IMR-90 (cell line): ENCODE measurements around the gene ADAMTS8. TPM values are rescaled to one million over a fixed set of nuclear protein-coding genes. Genes with fewer than 3 reads are reported as not detected.

Experiments
- ATAC-seq: fragments of 200-7000 bp; cut with Tn5 transposase; 2 replicates; pipeline ENCODE4 v1.9.1; 2020; ENCODE audit warnings: low read depth, mild to moderate bottlenecking, moderate library complexity
- BruUV-seq: library from RNA; stranded (reverse); fragments of 400-500 nt; replicated peaks from 2 replicates; lab custom pipeline; 2021; lab: Mats Ljungman, UMichigan
- CTCF ChIA-PET: fragments of 300-600 bp; formaldehyde crosslinking; extraction: SDS; loops from one replicate; lab custom pipeline; 2021; ENCODE audit warnings: antibody characterized with exemption; lab: Yijun Ruan, JAX
- POLR2A ChIA-PET: fragments of 300-600 bp; sonication (Branson Sonifier 250); formaldehyde crosslinking; loops from one replicate; lab custom pipeline; 2022; ENCODE audit warnings: antibody characterized with exemption; ENCODE audit not compliant: unreplicated experiment; lab: Charles Lee
- DNase-seq: peaks from one replicate; pipeline ENCODE4 v3.0.0; 2013
- H2AFZ ChIP-seq: replicated peaks from 2 replicates; pipeline ENCODE3; 2013; ENCODE audit warnings: low read length, mild to moderate bottlenecking; ENCODE audit not compliant: poor library complexity
- H2AK5ac ChIP-seq: 2 replicates; pipeline ENCODE4 v1.6.1; 2013; ENCODE audit warnings: low read depth, low read length, inconsistent platforms
- H2AK9ac ChIP-seq: replicated peaks from 2 replicates; pipeline ENCODE3; 2013; ENCODE audit warnings: mild to moderate bottlenecking, low read depth, low read length, moderate library complexity; ENCODE audit not compliant: poor library complexity
- H2BK120ac ChIP-seq: 2 replicates; pipeline ENCODE4 v1.6.1; 2013; ENCODE audit warnings: low read depth, low read length, inconsistent platforms
- H2BK15ac ChIP-seq: 3 replicates; pipeline ENCODE4 v1.6.1; 2013; ENCODE audit warnings: low read depth, low read length, inconsistent platforms
- H2BK20ac ChIP-seq: 2 replicates; pipeline ENCODE4 v1.6.1; 2013; ENCODE audit warnings: low read depth, mild to moderate bottlenecking, inconsistent platforms, low read length, moderate library complexity
- H2BK5ac ChIP-seq: 2 replicates; pipeline ENCODE4 v1.6.1; 2013; ENCODE audit warnings: mild to moderate bottlenecking, low read depth, low read length, inconsistent platforms; ENCODE audit not compliant: poor library complexity, severe bottlenecking
- H3K14ac ChIP-seq: replicated peaks from 2 replicates; pipeline ENCODE4 v1.6.1; 2013; ENCODE audit warnings: low read depth, low read length, inconsistent platforms
- H3K18ac ChIP-seq: 2 replicates; pipeline ENCODE4 v1.6.1; 2013; ENCODE audit warnings: low read depth, low read length, control low read depth
- H3K23ac ChIP-seq: 2 replicates; pipeline ENCODE4 v1.6.1; 2013; ENCODE audit warnings: low read depth, low read length, inconsistent platforms
- H3K27ac ChIP-seq: 2 replicates; pipeline ENCODE4 v1.5.1; 2013; ENCODE audit warnings: mild to moderate bottlenecking, control low read depth, low read length; ENCODE audit not compliant: insufficient read depth
- H3K27me3 ChIP-seq: 2 replicates; pipeline ENCODE4 v1.6.1; 2013; ENCODE audit warnings: low read length; ENCODE audit not compliant: control insufficient read depth, insufficient read depth
- H3K36me3 ChIP-seq: 2 replicates; pipeline ENCODE4 v1.6.1; 2013; ENCODE audit warnings: low read length, mixed read lengths; ENCODE audit not compliant: control insufficient read depth, insufficient read depth
- H3K4ac ChIP-seq: 2 replicates; pipeline ENCODE4 v1.6.1; 2013; ENCODE audit warnings: low read depth, low read length, inconsistent platforms
- H3K4me1 ChIP-seq: 2 replicates; pipeline ENCODE4 v1.6.1; 2013; ENCODE audit warnings: low read length, mixed read lengths; ENCODE audit not compliant: control insufficient read depth, insufficient read depth
- H3K4me2 ChIP-seq: 2 replicates; pipeline ENCODE4 v1.6.1; 2013; ENCODE audit warnings: low read depth, mild to moderate bottlenecking, control low read depth, low read length, moderate library complexity
- H3K4me3 ChIP-seq: 2 replicates; pipeline ENCODE4 v1.5.1; 2013; ENCODE audit warnings: low read depth, mild to moderate bottlenecking, control low read depth, low read length, moderate library complexity; ENCODE audit not compliant: insufficient read depth
- H3K56ac ChIP-seq: 2 replicates; pipeline ENCODE4 v1.6.1; 2013; ENCODE audit warnings: low read length, inconsistent platforms; ENCODE audit not compliant: insufficient read depth; ENCODE audit errors: extremely low read depth
- H3K79me1 ChIP-seq, 2 experiments: 2 replicates each; pipeline ENCODE4 v1.6.1; 2013; ENCODE audit warnings: low read length in 2 of 2, inconsistent platforms in 1 of 2, low read depth in 1 of 2
- H3K9ac ChIP-seq: 2 replicates; pipeline ENCODE4 v1.6.1; 2013; ENCODE audit warnings: low read depth, low read length, control low read depth
- H3K9me1 ChIP-seq: 2 replicates; pipeline ENCODE4 v1.6.1; 2013; ENCODE audit warnings: low read length, inconsistent platforms; ENCODE audit not compliant: insufficient read depth
- H3K9me3 ChIP-seq: 2 replicates; pipeline ENCODE4 v1.6.1; 2013; ENCODE audit warnings: low read length; ENCODE audit not compliant: control insufficient read depth, insufficient read depth
- H4K20me1 ChIP-seq: 2 replicates; pipeline ENCODE4 v1.6.1; 2013; ENCODE audit warnings: low read length, inconsistent platforms; ENCODE audit not compliant: insufficient read depth
- H4K5ac ChIP-seq: 2 replicates; pipeline ENCODE4 v1.6.1; 2013; ENCODE audit warnings: mild to moderate bottlenecking, low read depth, low read length, control low read depth
- H4K8ac ChIP-seq, 2 experiments: 2 replicates each; pipeline ENCODE4 v1.6.1; 2013; ENCODE audit warnings: low read depth in 2 of 2, low read length in 2 of 2, control low read depth in 1 of 2, inconsistent platforms in 1 of 2
- H4K91ac ChIP-seq: 2 replicates; pipeline ENCODE4 v1.6.1; 2013; ENCODE audit warnings: low read depth, low read length, inconsistent platforms; ENCODE audit not compliant: insufficient read depth
- BHLHE40 ChIP-seq: fragments of 150-350 bp; IDR thresholded peaks from 2 replicates; pipeline ENCODE4 v1.6.1; 2016; ENCODE audit warnings: mild to moderate bottlenecking, low read depth, low read length
- CEBPB ChIP-seq: IDR thresholded peaks from 2 replicates; pipeline ENCODE4 v1.6.1; 2012; ENCODE audit warnings: low read depth, low read length, improper control_type of control experiment
- CHD1 ChIP-seq: IDR thresholded peaks from 2 replicates; pipeline ENCODE4 v1.6.1; 2012; ENCODE audit warnings: low read depth, low read length, improper control_type of control experiment
- ELK1 ChIP-seq: fragments of 150-350 bp; IDR thresholded peaks from 2 replicates; pipeline ENCODE4 v1.6.1; 2016; ENCODE audit warnings: low read depth, mild to moderate bottlenecking, low read length, moderate library complexity, borderline replicate concordance
- FOS ChIP-seq: fragments of 150-350 bp; IDR thresholded peaks from 2 replicates; pipeline ENCODE4 v1.6.1; 2016; ENCODE audit warnings: low read depth, low read length
- MAZ ChIP-seq: IDR thresholded peaks from 2 replicates; pipeline ENCODE4 v1.6.1; 2012; ENCODE audit warnings: low read depth, mild to moderate bottlenecking, low read length, improper control_type of control experiment, moderate library complexity, borderline replicate concordance
- MXI1 ChIP-seq: IDR thresholded peaks from 2 replicates; pipeline ENCODE4 v1.6.1; 2012; ENCODE audit warnings: low read depth, mild to moderate bottlenecking, low read length, moderate library complexity, borderline replicate concordance
- NFE2L2 ChIP-seq: fragments of 150-350 bp; IDR thresholded peaks from 2 replicates; pipeline ENCODE4 v1.6.1; 2016; ENCODE audit warnings: low read depth, mild to moderate bottlenecking, low read length
- POLR2A ChIP-seq: IDR thresholded peaks from 2 replicates; pipeline ENCODE4 v1.6.1; 2012; ENCODE audit warnings: mild to moderate bottlenecking, low read depth, low read length
- RAD21 ChIP-seq: IDR thresholded peaks from 2 replicates; pipeline ENCODE4 v1.6.1; 2012; ENCODE audit warnings: low read length, improper control_type of control experiment
- RCOR1 ChIP-seq: IDR thresholded peaks from 2 replicates; pipeline ENCODE4 v1.6.1; 2012; ENCODE audit warnings: mild to moderate bottlenecking, low read length, improper control_type of control experiment; ENCODE audit not compliant: insufficient replicate concordance
- RFX5 ChIP-seq: IDR thresholded peaks from 2 replicates; pipeline ENCODE4 v1.8.0; 2012; ENCODE audit warnings: low read depth, mild to moderate bottlenecking, low read length, moderate library complexity
- SMC3 ChIP-seq: fragments of 150-350 bp; IDR thresholded peaks from 2 replicates; pipeline ENCODE4 v1.6.1; 2016; ENCODE audit warnings: low read depth, mild to moderate bottlenecking, antibody characterized with exemption, low read length, moderate library complexity
- USF2 ChIP-seq: fragments of 150-350 bp; IDR thresholded peaks from 2 replicates; pipeline ENCODE4 v1.6.1; 2017; ENCODE audit warnings: mild to moderate bottlenecking, antibody characterized with exemption, low read length, low read depth
- WGBS, 2 experiments: methylation state at CpG; one replicate each; pipeline versions ENCODE4 v1.1.5 to v1.1.7; 2013; ENCODE audit warnings: missing lambda C conversion rate in 2 of 2; ENCODE audit not compliant: insufficient read length in 1 of 2; ENCODE audit errors: extremely low coverage in 2 of 2; 5-methylcytosine and 5-hydroxymethylcytosine counted together
- dilution Hi-C: fragments of 300-500 bp; cut with HindIII; formaldehyde crosslinking; loops from one replicate; pipeline ENCODE4 v1.14.3; 2018; ENCODE audit warnings: low sequenced_read_pairs; ENCODE audit not compliant: unreplicated experiment
- in situ Hi-C: fragments of 300-500 bp; cut with MboI; formaldehyde crosslinking; loops from 3 replicates; pipeline ENCODE4 v1.14.3; 2019; ENCODE audit warnings: low sequenced_read_pairs, inconsistent platforms, mixed read lengths
- intact Hi-C: fragments of 100-400 bp; cut with micrococcal nuclease; formaldehyde crosslinking; loops from 2 replicates; pipeline ENCODE4 v1.10.0; 2022
- polyA plus RNA-seq, 3 experiments: library from polyadenylated mRNA; depleted of rRNA; stranded (reverse); fragments of >200 nt; gene quantifications; 2 replicates each; pipeline ENCODE4 v1.2.3, GENCODE V29; 2012; ENCODE audit warnings: low replicate concordance in 1 of 3
- total RNA-seq: library from RNA; depleted of rRNA; stranded (reverse); fragments of >200 nt; gene quantifications from 2 replicates; pipeline ENCODE4 v1.2.3, GENCODE V29; 2012

Gene ADAMTS8
- total and polyA plus RNA-seq, 2 of the 4 experiments (the other 2 are of a cell fraction): under 0.01 to 0.60 TPM

- TF ChIP-seq RCOR1: no peak
- no peak for TF ChIP-seq RFX5
- no peak for TF ChIP-seq SMC3
- TF ChIP-seq NFE2L2: no peak
- no peak for TF ChIP-seq FOS
These were observed 6.7 kb downstream of the ADAMTS8 start (continued) for GRCh38 chr11:130421697-130422096.

GRCh38 chr11:130421199-130421585 is 7.2 kb downstream of the ADAMTS8 start:
- Histone ChIP-seq H3K9me3 (no peaks in the 10 kb centered on the region; the same call in 1 of the 2 replicates), H3K9me1 (peaks cover 13% of the 10 kb centered on the region), H3K79me1 (no peaks in the 10 kb centered on the region), H3K4me3 (no peak overlapping the region), H3K4me2 (0 out of 2 replicates have a peak overlapping the region, but pooled peaks have one; percentile 8), H3K4me1 (peaks cover 27% of the 10 kb centered on the region), H4K20me1 (no peaks in the 10 kb centered on the region), H3K27ac (peak overlapping the region; percentile 93), H3K36me3 (peaks cover 5% of the 10 kb centered on the region; the same call in 1 of the 2 replicates), H3K14ac (peak overlapping the region; percentile 88), H3K18ac (peak overlapping the region; percentile 83), H2BK20ac (peak overlapping the region; percentile 96), H3K56ac (peak overlapping the region; percentile 5; the same call in 1 of the 2 replicates), H2BK5ac (peak overlapping the region; percentile 67), H3K4ac (peak overlapping the region; percentile 90), H4K8ac (peak overlapping the region; percentile 27 to 67), H2AK5ac (peak overlapping the region; percentile 83), H3K23ac (peak overlapping the region; percentile 88), H2BK120ac (peak overlapping the region; percentile 94), H3K27me3 (peaks cover 25% of the 10 kb centered on the region), H4K5ac (peak overlapping the region; percentile 74), H4K91ac (peak overlapping the region; percentile 78), H2AFZ (peak overlapping the region; percentile 71), H2AK9ac (peak overlapping the region; percentile 22), H2BK15ac (peak overlapping the region; percentile 63; the same call in 2 of the 3 replicates), H3K9ac (peak overlapping the region; percentile 41; the same call in 1 of the 2 replicates)
- in situ Hi-C loops (loop anchor here (25.0 kb wide), 2 partner anchors 1466 to 1641 kb away; no protein-coding TSS in a partner anchor), intact Hi-C loops (loop anchor here (1.0 kb wide), 1 partner anchor 31 kb away; no protein-coding TSS in a partner anchor), dilution Hi-C loops (no loop called here)
- DNase-seq (no peak), ATAC-seq (peak; percentile 2; the same call in 1 of the 2 replicates)
- WGBS, 2 experiments: 80% methylated on average over 2 of the region's 7 CpGs; no CpG with 5 or more reads in 1 of the 2 experiments
- CTCF ChIA-PET: interaction anchor here (0.7 to 1.0 kb wide), 2 partner anchors 10 to 31 kb away, joined by 3 to 4 read pairs; no protein-coding TSS in a partner anchor
- no TSS peak for BruUV-seq
- POLR2A ChIA-PET: interaction anchor here (0.6 to 0.8 kb wide), 3 partner anchors 21 to 238 kb away, joined by 3 read pairs; no protein-coding TSS in a partner anchor
- no peak for TF ChIP-seq RAD21
- TF ChIP-seq MXI1: no peak
- TF ChIP-seq SMC3: no peak
- no peak for TF ChIP-seq CEBPB
- no peak for TF ChIP-seq MAZ
- no peak for TF ChIP-seq POLR2A
- no peak for TF ChIP-seq RFX5
- TF ChIP-seq USF2: no peak
- no peak for TF ChIP-seq CHD1
- no peak for TF ChIP-seq ELK1
- TF ChIP-seq FOS: no peak
- no peak for TF ChIP-seq BHLHE40
- no peak for TF ChIP-seq RCOR1
- no peak for TF ChIP-seq NFE2L2
